Esophagus squamous epithelium (tissue), 5 donors: ENCODE measurements around the gene POU2F1. TPM values are rescaled to one million over a fixed set of nuclear protein-coding genes. Genes with fewer than 3 reads are reported as not detected.
"Not testable (repeated sequence)": the region's sequence is repeated elsewhere in the genome, so short reads cannot be mapped to it uniquely, and the experiment has no call there.

Source experiments
- DNase-seq: peaks from one replicate; lab custom pipeline; 2025; lab: John Stamatoyannopoulos, UW
- H3K27ac ChIP-seq, 4 donors: fragments of 200-600 bp; sonication (generic); one replicate each; pipeline ENCODE4 v1.5.1; 2016 to 2019; ENCODE audit warnings: mild to moderate bottlenecking in 1 of 4
- H3K27me3 ChIP-seq, 4 donors: fragments of 200-600 bp; sonication (generic); 1 replicate in 3 of 4; 2 replicates in 1 of 4; pipeline versions ENCODE4 v1.5.1 to v1.6.0; 2017 to 2021; ENCODE audit warnings: antibody characterized with exemption in 1 of 4
- H3K36me3 ChIP-seq, 3 donors: fragments of 200-600 bp; sonication (generic); one replicate each; pipeline ENCODE4 v1.5.1; 2016 to 2019
- H3K4me1 ChIP-seq, 3 donors: fragments of 200-600 bp; sonication (generic); one replicate each; pipeline ENCODE4 v1.5.1; 2017 to 2019
- H3K4me3 ChIP-seq, 4 donors: fragments of 200-600 bp; sonication (generic); 1 replicate in 3 of 4; 2 replicates in 1 of 4; pipeline ENCODE4 v1.5.1; 2016 to 2019; ENCODE audit warnings: mild to moderate bottlenecking in 2 of 4, moderate library complexity in 1 of 4
- H3K9me3 ChIP-seq, 3 donors: fragments of 200-600 bp; sonication (generic); one replicate each; pipeline ENCODE4 v1.5.1; 2016 to 2019
- POLR2A ChIP-seq, 4 donors: fragments of 450-650 bp; IDR thresholded peaks; one replicate each; pipeline ENCODE4 v1.6.1; 2017; ENCODE audit warnings: antibody characterized with exemption in 4 of 4, mild to moderate bottlenecking in 4 of 4, moderate library complexity in 3 of 4
- WGBS, 2 donors: methylation state at CpG; one replicate each; pipeline ENCODE4 v1.1.5; 2018; 5-methylcytosine and 5-hydroxymethylcytosine counted together
- intact Hi-C: fragments of 100-400 bp; cut with DNase I; formaldehyde crosslinking; loops from one replicate; pipeline ENCODE4 v1.15.0; 2022
- total RNA-seq, 4 donors: library from RNA; depleted of rRNA; stranded (reverse); fragments of >200 nt; gene quantifications; one replicate each; pipeline ENCODE4 v1.1.0, GENCODE V29; 2016
- TF ChIP-seq, protein P1 (sequence below), 6 experiments: fragments of 450-650 bp in 4 of 6; fragments of 200-600 bp in 2 of 6; sonication (generic) in 2 of 6; IDR thresholded peaks; one replicate each; pipeline ENCODE4 v1.5.1; 2016 to 2019; ENCODE audit warnings: antibody characterized with exemption in 6 of 6, mild to moderate bottlenecking in 4 of 6, moderate library complexity in 4 of 6
- donor health status: DM: yes; HTN: yes; CAD: no.

The POU2F1 gene
- total RNA-seq, 4 donors from 2014 or later, result 7.8 to 10.5 (median 9.2) TPM

DNA sequence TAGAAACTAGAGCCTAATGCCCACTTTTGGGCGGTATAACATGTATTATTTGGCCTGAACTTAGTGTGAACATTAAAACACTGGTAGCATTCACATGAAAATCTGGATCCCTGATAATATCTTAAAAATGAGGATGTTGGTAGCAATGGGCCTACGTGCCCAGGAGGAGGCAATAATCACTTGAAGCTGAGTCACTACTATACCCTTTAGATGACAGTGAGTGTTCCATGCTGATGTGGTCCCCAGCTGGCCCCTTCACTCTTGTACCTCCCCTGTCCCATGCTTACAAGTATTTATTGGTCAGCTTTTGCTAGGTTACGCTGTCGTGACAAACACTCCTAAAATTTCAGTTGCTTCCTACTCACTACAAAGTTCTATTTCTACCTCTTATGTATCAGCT is 23.0 kb upstream of the POU2F1 start:
- Histone ChIP-seq H3K9me3 (no peaks in the 10 kb centered on the region), H3K4me1 (no peaks in the 10 kb centered on the region), H3K27ac (no peak overlapping the region), H3K36me3 (no peaks in the 10 kb centered on the region), H3K27me3 (no peaks in the 10 kb centered on the region), H3K4me3 (no peak overlapping the region)
- intact Hi-C loops, result no loop called here
- no peak for DNase-seq
- 84 to 89% methylated on average over 4 of the region's 4 CpGs for WGBS, 2 donors
- no peak for TF ChIP-seq POLR2A (IDR thresholded peaks at IDR 0.05)
- TF ChIP-seq, protein P1, sequence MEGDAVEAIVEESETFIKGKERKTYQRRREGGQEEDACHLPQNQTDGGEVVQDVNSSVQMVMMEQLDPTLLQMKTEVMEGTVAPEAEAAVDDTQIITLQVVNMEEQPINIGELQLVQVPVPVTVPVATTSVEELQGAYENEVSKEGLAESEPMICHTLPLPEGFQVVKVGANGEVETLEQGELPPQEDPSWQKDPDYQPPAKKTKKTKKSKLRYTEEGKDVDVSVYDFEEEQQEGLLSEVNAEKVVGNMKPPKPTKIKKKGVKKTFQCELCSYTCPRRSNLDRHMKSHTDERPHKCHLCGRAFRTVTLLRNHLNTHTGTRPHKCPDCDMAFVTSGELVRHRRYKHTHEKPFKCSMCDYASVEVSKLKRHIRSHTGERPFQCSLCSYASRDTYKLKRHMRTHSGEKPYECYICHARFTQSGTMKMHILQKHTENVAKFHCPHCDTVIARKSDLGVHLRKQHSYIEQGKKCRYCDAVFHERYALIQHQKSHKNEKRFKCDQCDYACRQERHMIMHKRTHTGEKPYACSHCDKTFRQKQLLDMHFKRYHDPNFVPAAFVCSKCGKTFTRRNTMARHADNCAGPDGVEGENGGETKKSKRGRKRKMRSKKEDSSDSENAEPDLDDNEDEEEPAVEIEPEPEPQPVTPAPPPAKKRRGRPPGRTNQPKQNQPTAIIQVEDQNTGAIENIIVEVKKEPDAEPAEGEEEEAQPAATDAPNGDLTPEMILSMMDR (IDR thresholded peaks at IDR 0.05), result no peak

DNA sequence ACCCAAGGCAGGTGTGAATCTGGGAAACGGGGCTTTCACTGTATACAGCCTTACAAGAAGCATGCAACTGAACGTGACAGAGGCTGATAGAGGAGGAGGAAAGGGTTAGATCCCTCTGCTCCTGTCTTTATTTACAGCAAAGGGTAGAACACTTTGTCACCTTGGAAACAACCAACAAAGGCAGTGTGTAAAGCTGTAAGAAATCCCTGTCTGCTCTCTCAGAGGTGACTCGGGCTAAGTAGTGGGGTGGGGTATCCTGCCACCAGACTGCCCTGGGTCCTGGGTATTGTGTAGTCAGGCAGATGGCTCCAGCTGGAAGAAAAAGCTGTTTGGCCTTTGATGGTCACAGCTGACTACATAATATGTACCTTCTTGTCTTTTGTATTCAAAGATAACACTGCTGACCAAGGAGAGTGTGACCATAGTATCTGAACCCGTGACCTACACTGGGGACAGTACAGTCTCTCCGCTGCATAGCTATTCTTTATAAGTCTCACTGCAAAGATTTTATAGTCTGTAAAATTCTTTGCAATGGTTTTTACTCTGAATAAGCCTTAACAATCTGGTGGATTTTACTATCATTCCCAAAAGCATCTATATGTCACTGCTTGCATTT is 22.1 kb upstream of the POU2F1 start:
- Histone ChIP-seq H3K27me3 (no peaks in the 10 kb centered on the region), H3K4me1 (no peaks in the 10 kb centered on the region), H3K4me3 (no peak overlapping the region), H3K9me3 (no peaks in the 10 kb centered on the region), H3K27ac (no peak overlapping the region), H3K36me3 (no peaks in the 10 kb centered on the region)
- no peak for DNase-seq
- intact Hi-C loops, result no loop called here
- no peak for TF ChIP-seq POLR2A (IDR thresholded peaks at IDR 0.05)
- TF ChIP-seq, protein P1 (IDR thresholded peaks at IDR 0.05), result no peak
- WGBS, 2 donors, result 70 to 75% methylated on average over 5 of the region's 5 CpGs

DNA sequence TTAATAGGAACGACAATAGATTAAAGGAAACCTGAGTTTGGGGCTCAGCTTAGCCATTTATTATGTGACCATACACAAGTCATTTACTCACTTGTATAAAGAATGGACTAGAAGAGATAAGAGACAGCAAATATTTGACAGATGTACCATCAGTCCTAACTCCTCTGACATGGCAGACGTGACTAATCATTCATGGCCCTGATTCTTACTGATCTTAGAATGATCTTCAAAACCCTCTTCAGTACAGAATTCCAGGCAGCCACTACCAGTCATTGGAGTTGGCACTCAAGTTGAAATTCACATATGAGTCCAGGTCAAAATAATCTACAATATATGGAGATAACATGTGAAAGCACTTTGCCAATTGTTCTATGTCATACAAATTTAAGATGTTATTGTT is 21.0 kb upstream of the POU2F1 start:
- no peaks in the 10 kb centered on the region for H3K4me1 ChIP-seq
- DNase-seq, result no peak
- no peaks in the 10 kb centered on the region for H3K9me3 ChIP-seq
- H3K27me3 ChIP-seq, result no peaks in the 10 kb centered on the region
- no peak overlapping the region for H3K27ac ChIP-seq
- no peak for TF ChIP-seq POLR2A (IDR thresholded peaks at IDR 0.05)
- TF ChIP-seq, protein P1 (IDR thresholded peaks at IDR 0.05), result no peak
- H3K4me3 ChIP-seq, result no peak overlapping the region
- WGBS, 2 donors, result 78 to 83% methylated on average over 2 of the region's 2 CpGs
- intact Hi-C loops, result no loop called here
- H3K36me3 ChIP-seq, result no peaks in the 10 kb centered on the region

DNA sequence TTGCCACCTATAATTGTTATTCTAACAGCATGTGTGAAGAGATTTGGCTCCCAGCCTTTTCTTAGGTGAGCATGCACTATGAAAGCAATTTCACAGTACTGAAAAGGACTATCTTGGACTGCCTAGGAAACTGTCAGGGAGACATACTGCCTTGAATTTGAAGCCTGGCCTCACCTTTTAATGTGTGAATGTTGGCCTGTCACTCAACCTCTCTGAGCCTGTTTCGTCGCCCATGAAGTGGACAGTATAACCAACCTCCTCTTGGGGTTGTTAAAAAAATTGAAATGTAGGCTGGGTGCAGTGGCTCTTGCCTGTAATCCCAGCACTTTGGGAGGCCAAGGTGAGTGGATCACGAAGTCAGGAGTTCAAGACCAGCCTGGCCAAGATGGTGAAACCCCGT is 20.4 kb upstream of the POU2F1 start:
- no peaks in the 10 kb centered on the region for H3K36me3 ChIP-seq
- H3K4me3 ChIP-seq, result no peak overlapping the region
- no peak for DNase-seq
- TF ChIP-seq POLR2A (IDR thresholded peaks at IDR 0.05), result no peak
- TF ChIP-seq, protein P1 (IDR thresholded peaks at IDR 0.05), result no peak
- no peaks in the 10 kb centered on the region for H3K27me3 ChIP-seq
- no peaks in the 10 kb centered on the region for H3K4me1 ChIP-seq
- intact Hi-C loops, result no loop called here
- 90% methylated on average over 4 of the region's 4 CpGs; no CpG with 5 or more reads in 1 of the 2 donors for WGBS, 2 donors
- H3K27ac ChIP-seq, result no peak overlapping the region
- no peaks in the 10 kb centered on the region for H3K9me3 ChIP-seq

DNA sequence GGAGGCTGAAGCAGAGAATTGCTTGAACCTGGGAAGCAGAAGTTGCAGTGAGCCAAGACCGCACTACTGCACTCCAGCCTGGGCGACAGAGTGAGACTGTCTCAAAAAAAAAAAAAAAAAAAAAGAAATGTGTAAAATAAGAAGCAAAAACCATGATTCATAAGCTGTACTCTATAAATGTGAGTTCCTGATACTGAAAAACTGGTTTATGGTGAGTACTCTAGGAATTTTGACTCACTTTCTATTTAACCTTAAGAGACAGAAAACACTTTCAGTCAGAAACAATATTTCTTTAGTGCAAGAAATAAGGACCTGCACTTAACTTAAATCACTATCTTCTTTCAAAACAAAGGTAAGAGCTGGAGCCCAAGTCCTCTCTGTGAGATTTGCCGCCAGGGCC is 19.9 kb upstream of the POU2F1 start:
- no peaks in the 10 kb centered on the region for H3K27me3 ChIP-seq
- H3K36me3 ChIP-seq, result no peaks in the 10 kb centered on the region
- no peak overlapping the region for H3K4me3 ChIP-seq
- H3K27ac ChIP-seq, result no peak overlapping the region
- no peak for DNase-seq
- intact Hi-C loops, result no loop called here
- no peaks in the 10 kb centered on the region for H3K4me1 ChIP-seq
- WGBS, 2 donors, result 81 to 94% methylated on average over 3 of the region's 3 CpGs
- TF ChIP-seq POLR2A (IDR thresholded peaks at IDR 0.05), result no peak
- no peaks in the 10 kb centered on the region for H3K9me3 ChIP-seq

DNA sequence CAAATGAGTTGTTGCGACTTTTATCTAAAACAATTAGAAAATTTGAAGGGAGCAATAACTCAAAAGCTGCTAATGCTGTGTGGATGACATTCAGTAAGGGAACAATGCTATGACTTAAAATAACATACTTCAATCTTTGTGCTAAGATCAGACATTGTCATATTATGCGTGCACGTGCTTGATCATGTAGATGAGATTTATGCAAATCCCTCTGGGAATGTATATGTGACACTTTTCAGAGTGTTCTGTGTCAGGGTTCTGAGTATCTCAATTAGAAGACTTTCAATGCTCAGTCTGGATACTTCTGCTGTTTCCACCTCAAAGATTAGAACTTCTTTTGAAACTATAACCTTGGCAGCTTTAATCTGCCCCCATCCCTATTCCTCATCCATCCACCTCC is 18.6 kb upstream of the POU2F1 start:
- Histone ChIP-seq H3K27ac (no peak overlapping the region), H3K36me3 (no peaks in the 10 kb centered on the region), H3K9me3 (no peaks in the 10 kb centered on the region), H3K4me1 (no peaks in the 10 kb centered on the region), H3K27me3 (no peaks in the 10 kb centered on the region), H3K4me3 (no peak overlapping the region)
- DNase-seq, result no peak
- intact Hi-C loops, result no loop called here
- TF ChIP-seq, protein P1 (IDR thresholded peaks at IDR 0.05), result no peak
- no peak for TF ChIP-seq POLR2A (IDR thresholded peaks at IDR 0.05)
- 69 to 74% methylated on average over 3 of the region's 3 CpGs for WGBS, 2 donors

DNA sequence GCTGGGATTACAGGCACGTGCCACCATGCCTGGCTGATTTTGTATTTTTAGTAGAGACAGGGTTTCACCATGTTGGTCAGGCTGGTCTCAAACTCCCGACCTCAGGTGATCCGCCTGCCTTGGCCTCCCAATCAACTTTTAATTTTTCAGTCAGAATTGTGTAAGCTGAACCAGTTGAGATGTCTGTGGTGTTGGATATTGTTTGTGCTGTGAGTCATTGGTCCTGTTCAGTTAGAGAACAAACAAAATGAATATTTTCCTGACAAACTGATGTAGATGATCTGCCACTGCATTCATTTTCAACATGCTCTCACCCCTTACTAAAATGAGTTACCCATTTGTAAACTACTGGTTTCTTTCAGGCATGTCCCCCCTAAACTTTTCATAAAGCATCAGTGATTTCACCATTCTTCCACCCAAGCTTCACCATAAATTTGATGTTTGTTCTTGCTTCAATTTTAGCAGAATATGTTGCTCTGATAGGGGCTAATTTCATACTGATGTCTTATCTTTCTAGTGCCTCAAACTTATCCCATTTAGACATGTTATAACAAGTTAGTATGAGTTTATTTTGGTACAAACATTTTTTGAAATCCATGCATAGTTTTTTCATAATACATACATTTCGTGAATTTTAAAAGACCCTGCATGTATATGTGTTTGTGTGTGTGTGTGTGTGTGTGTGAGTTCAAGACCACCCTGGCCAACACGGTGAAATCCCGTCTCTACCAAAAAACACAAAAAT is 15.2 kb upstream of the POU2F1 start:
- H3K4me1 ChIP-seq, H3K36me3 ChIP-seq, H3K27me3 ChIP-seq, intact Hi-C loops, H3K4me3 ChIP-seq, H3K9me3 ChIP-seq, DNase-seq, H3K27ac ChIP-seq: not testable (repeated sequence)
- 93 to 94% methylated on average over 4 of the region's 6 CpGs for WGBS, 2 donors
